HEK293 (cell line): Measurements from ENCODE around the gene FOXK2.

ENCODE experiments used
- FEZF1 ChIP-seq: fragments of 450-650 bp; formaldehyde crosslinking; IDR thresholded peaks from 2 replicates; pipeline ENCODE4 v1.5.1; 2016; ENCODE audit warnings: missing biosample characterization, missing genetic modification characterization
- MYNN ChIP-seq: fragments of 450-650 bp; formaldehyde crosslinking; IDR thresholded peaks from 2 replicates; pipeline ENCODE4 v1.5.1; 2016; ENCODE audit warnings: missing biosample characterization, missing genetic modification characterization, borderline replicate concordance
- SP3 ChIP-seq: fragments of 450-650 bp; formaldehyde crosslinking; IDR thresholded peaks from 2 replicates; pipeline ENCODE4 v1.5.1; 2016; ENCODE audit warnings: missing biosample characterization, missing genetic modification characterization
- ZBTB8A ChIP-seq: fragments of 450-650 bp; formaldehyde crosslinking; IDR thresholded peaks from 2 replicates; pipeline ENCODE4 v1.5.1; 2016; ENCODE audit warnings: missing biosample characterization, missing genetic modification characterization
- ZNF274 ChIP-seq, 2 experiments: fragments of 200-500 bp in 1 of 2; fragments of 450-650 bp in 1 of 2; sonication (Bioruptor generic) in 1 of 2; formaldehyde crosslinking in 1 of 2; IDR thresholded peaks; 2 replicates each; pipeline versions ENCODE4 v1.5.1 to v1.6.1; 2014 to 2016; ENCODE audit warnings: borderline replicate concordance in 1 of 2, inconsistent platforms in 1 of 2, low read length in 1 of 2, missing biosample characterization in 1 of 2, missing genetic modification characterization in 1 of 2
- ZNF311 ChIP-seq: fragments of 450-650 bp; formaldehyde crosslinking; IDR thresholded peaks from 2 replicates; pipeline ENCODE4 v1.5.1; 2017; ENCODE audit warnings: missing biosample characterization, missing genetic modification characterization, borderline replicate concordance
- ZNF404 ChIP-seq: fragments of 450-650 bp; formaldehyde crosslinking; IDR thresholded peaks from 2 replicates; pipeline ENCODE4 v1.5.1; 2017; ENCODE audit warnings: missing biosample characterization, missing genetic modification characterization
- ZNF423 ChIP-seq: fragments of 450-650 bp; formaldehyde crosslinking; IDR thresholded peaks from 2 replicates; pipeline ENCODE4 v1.5.1; 2016; ENCODE audit warnings: missing biosample characterization, missing genetic modification characterization
- ZSCAN16 ChIP-seq: fragments of 450-650 bp; formaldehyde crosslinking; IDR thresholded peaks from 2 replicates; pipeline ENCODE4 v1.5.1; 2016; ENCODE audit warnings: missing biosample characterization, missing genetic modification characterization
- TF ChIP-seq, protein P1 (sequence below): fragments of 450-650 bp; formaldehyde crosslinking; IDR thresholded peaks from 2 replicates; pipeline ENCODE4 v1.5.1; 2016; ENCODE audit warnings: missing biosample characterization, missing genetic modification characterization
- TF ChIP-seq, protein P2 (sequence below): fragments of 450-650 bp; formaldehyde crosslinking; IDR thresholded peaks from 2 replicates; pipeline ENCODE4 v1.5.1; 2016; ENCODE audit warnings: missing biosample characterization, missing genetic modification characterization
- TF ChIP-seq, protein P3 (sequence below): fragments of 450-650 bp; formaldehyde crosslinking; IDR thresholded peaks from 2 replicates; pipeline ENCODE4 v1.5.1; 2016; ENCODE audit warnings: missing biosample characterization, missing genetic modification characterization
- TF ChIP-seq, protein P4 (sequence below): fragments of 450-650 bp; formaldehyde crosslinking; IDR thresholded peaks from 2 replicates; pipeline ENCODE4 v1.5.1; 2016; ENCODE audit warnings: missing biosample characterization, missing genetic modification characterization, low read depth

DNA sequence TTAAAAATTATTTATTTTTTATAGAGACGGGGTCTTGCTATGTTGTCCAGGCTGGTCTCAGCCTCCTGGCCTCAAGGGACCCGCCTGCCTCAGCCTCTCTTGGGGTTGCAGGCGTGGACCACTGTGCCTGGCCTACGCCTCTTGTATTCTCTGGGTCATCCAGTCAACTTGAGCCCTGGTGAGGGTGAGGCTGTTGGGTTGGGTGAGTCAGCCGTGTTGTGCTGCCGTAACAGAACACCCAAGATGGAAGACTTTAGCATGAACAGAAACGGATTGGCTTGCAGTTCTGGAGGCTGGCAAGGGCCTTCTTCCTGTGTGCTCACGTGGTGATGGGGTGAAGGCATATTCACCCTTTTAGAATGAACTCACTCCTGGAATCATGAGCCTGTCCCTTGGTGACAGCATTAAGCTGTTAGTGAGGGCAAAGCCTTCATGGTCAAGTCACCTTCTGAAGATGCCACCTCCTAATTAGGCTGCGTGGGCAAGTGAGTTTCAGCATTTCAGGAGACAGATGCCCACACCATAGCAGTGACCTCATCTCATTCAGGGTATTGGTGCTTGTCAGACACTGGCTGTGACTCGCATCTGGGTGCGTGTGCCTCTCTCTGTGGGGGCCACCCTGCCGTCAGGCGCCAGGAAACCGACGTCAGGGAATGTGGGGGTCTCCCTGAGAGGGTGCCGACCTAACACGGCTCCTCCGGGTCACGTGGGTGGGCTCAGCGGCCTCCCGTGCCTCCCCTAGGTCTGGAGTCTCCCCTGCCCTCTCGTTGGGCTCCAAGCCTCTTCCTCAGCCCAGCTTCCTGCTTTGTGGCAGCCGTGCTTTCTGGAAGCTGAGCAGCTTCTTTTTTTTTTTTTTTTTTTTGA is 79.0 kb downstream of the FOXK2 start:
- TF ChIP-seq, protein P1, sequence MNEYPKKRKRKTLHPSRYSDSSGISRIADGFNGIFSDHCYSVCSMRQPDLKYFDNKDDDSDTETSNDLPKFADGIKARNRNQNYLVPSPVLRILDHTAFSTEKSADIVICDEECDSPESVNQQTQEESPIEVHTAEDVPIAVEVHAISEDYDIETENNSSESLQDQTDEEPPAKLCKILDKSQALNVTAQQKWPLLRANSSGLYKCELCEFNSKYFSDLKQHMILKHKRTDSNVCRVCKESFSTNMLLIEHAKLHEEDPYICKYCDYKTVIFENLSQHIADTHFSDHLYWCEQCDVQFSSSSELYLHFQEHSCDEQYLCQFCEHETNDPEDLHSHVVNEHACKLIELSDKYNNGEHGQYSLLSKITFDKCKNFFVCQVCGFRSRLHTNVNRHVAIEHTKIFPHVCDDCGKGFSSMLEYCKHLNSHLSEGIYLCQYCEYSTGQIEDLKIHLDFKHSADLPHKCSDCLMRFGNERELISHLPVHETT (tag by site-specific recombination), result no peak
- TF ChIP-seq ZBTB8A (tag by site-specific recombination) (no peak), SP3 (tag by site-specific recombination) (no peak), MYNN (no peak), ZNF311 (tag by site-specific recombination) (no peak), ZSCAN16 (tag by site-specific recombination) (no peak), ZNF423 (tag by site-specific recombination) (no peak), FEZF1 (tag by site-specific recombination) (no peak), ZNF274 (IDR thresholded peaks at IDR 0.05; ENCODE audit: low read length) (no peak), ZNF274 (tag by site-specific recombination; IDR thresholded peaks at IDR 0.05; ENCODE audit: borderline replicate concordance) (no peak), ZNF404 (no peak)
- TF ChIP-seq, protein P2, sequence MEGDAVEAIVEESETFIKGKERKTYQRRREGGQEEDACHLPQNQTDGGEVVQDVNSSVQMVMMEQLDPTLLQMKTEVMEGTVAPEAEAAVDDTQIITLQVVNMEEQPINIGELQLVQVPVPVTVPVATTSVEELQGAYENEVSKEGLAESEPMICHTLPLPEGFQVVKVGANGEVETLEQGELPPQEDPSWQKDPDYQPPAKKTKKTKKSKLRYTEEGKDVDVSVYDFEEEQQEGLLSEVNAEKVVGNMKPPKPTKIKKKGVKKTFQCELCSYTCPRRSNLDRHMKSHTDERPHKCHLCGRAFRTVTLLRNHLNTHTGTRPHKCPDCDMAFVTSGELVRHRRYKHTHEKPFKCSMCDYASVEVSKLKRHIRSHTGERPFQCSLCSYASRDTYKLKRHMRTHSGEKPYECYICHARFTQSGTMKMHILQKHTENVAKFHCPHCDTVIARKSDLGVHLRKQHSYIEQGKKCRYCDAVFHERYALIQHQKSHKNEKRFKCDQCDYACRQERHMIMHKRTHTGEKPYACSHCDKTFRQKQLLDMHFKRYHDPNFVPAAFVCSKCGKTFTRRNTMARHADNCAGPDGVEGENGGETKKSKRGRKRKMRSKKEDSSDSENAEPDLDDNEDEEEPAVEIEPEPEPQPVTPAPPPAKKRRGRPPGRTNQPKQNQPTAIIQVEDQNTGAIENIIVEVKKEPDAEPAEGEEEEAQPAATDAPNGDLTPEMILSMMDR, result no peak
- TF ChIP-seq, protein P3, sequence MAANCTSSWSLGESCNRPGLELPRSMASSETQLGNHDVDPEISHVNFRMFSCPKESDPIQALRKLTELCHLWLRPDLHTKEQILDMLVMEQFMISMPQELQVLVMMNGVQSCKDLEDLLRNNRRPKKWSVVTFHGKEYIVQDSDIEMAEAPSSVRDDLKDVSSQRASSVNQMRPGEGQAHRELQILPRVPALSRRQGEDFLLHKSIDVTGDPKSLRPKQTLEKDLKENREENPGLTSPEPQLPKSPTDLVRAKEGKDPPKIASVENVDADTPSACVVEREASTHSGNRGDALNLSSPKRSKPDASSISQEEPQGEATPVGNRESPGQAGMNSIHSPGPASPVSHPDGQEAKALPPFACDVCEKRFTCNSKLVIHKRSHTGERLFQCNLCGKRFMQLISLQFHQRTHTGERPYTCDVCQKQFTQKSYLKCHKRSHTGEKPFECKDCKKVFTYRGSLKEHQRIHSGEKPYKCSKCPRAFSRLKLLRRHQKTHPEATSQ, result no peak
- TF ChIP-seq, protein P4, sequence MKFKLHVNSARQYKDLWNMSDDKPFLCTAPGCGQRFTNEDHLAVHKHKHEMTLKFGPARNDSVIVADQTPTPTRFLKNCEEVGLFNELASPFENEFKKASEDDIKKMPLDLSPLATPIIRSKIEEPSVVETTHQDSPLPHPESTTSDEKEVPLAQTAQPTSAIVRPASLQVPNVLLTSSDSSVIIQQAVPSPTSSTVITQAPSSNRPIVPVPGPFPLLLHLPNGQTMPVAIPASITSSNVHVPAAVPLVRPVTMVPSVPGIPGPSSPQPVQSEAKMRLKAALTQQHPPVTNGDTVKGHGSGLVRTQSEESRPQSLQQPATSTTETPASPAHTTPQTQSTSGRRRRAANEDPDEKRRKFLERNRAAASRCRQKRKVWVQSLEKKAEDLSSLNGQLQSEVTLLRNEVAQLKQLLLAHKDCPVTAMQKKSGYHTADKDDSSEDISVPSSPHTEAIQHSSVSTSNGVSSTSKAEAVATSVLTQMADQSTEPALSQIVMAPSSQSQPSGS (tag by site-specific recombination), result no peak
